ENCODE results near the gene CDC40.

CDC40 gene

GRCh38 chr6:110180228-110181008, at the start of gene CDC40:
CDC40 (plus strand) TSS chr6:110180427; CDS start chr6:110180445, 18 bp downstream.
- DNase-seq (ENCODE audit: low read depth) = no peak

- no peak for DNase-seq (ENCODE audit: low read depth)
Observed at GRCh38 chr6:110137924-110138887, 42.0 kb upstream of the CDC40 start.

GRCh38 chr6:110139052-110139451, 41.2 kb upstream of the CDC40 start:
- DNase-seq (ENCODE audit: low read depth) = no peak

- peak; percentile 22 for DNase-seq (ENCODE audit: low read depth)
Observed at GRCh38 chr6:110140650-110141049, 39.6 kb upstream of the CDC40 start.

- no peak for DNase-seq (ENCODE audit: low read depth)
Observed at GRCh38 chr6:110147870-110148269, 32.4 kb upstream of the CDC40 start.

GRCh38 chr6:110158479-110158878, 21.7 kb upstream of the CDC40 start:
- no peak for DNase-seq (ENCODE audit: low read depth)

- no peak for DNase-seq (ENCODE audit: low read depth)
Observed at GRCh38 chr6:110170081-110170480, 10.1 kb upstream of the CDC40 start.

- no peak for DNase-seq (ENCODE audit: low read depth)
Observed at GRCh38 chr6:110173506-110174132, 6.6 kb upstream of the CDC40 start.

GRCh38 chr6:110178626-110179405, 1.4 kb upstream of the CDC40 start:
- peak; percentile 34 for DNase-seq (ENCODE audit: low read depth)

GRCh38 chr6:110179406-110180227, 610 bp upstream of the CDC40 start, which contains the start of gene WASF1:
WASF1 (minus strand) TSS chr6:110179670; CDS start chr6:110127601, 52,069 bp downstream.
- DNase-seq (ENCODE audit: low read depth) = peak; percentile 98

GRCh38 chr6:110181131-110182030, 1.2 kb downstream of the CDC40 start:
- DNase-seq (ENCODE audit: low read depth) = no peak

- DNase-seq (ENCODE audit: low read depth) = no peak
Observed at GRCh38 chr6:110183292-110183885, 3.2 kb downstream of the CDC40 start.

GRCh38 chr6:110185879-110186278, 5.7 kb downstream of the CDC40 start:
- no peak for DNase-seq (ENCODE audit: low read depth)

GRCh38 chr6:110188791-110189190, 8.6 kb downstream of the CDC40 start:
- no peak for DNase-seq (ENCODE audit: low read depth)

- no peak for DNase-seq (ENCODE audit: low read depth)
Observed at GRCh38 chr6:110190726-110191125, 10.5 kb downstream of the CDC40 start.

- no peak for DNase-seq (ENCODE audit: low read depth)
Observed at GRCh38 chr6:110191477-110191876, 11.2 kb downstream of the CDC40 start.

- DNase-seq (ENCODE audit: low read depth) = no peak
Observed at GRCh38 chr6:110195639-110196038, 15.4 kb downstream of the CDC40 start.

GRCh38 chr6:110196874-110197273, 16.6 kb downstream of the CDC40 start:
- DNase-seq (ENCODE audit: low read depth) = no peak

- no peak for DNase-seq (ENCODE audit: low read depth)
Observed at GRCh38 chr6:110198561-110198960, 18.3 kb downstream of the CDC40 start.

Measured in GM04504 (cell line).